ENCODE measurements around the gene MYADM. TPM values are rescaled to one million over a fixed set of nuclear protein-coding genes. Genes with fewer than 3 reads are reported as not detected.
A peak's percentile ranks its signal among the peaks of the same experiment; 100 is the strongest.
"Not testable (repeated sequence)": the region's sequence is repeated elsewhere in the genome, so short reads cannot be mapped to it uniquely, and the experiment has no call there.

Gene MYADM
- total and polyA plus RNA-seq, 11 donors = 75.9 to 201 (median 158) TPM

GRCh38 chr19:53866865-53867224, 838 bp upstream of the MYADM start:
- H3K27me3 ChIP-seq = no peaks in the 10 kb centered on the region
- peaks cover 0 to 16% (median 4%) of the 10 kb centered on the region in 9 donors for H3K36me3 ChIP-seq
- H3K4me3 ChIP-seq = peak overlapping the region; percentile 29 to 96 (median 90)
- no peak for TF ChIP-seq POLR2A (IDR thresholded peaks at IDR 0.05)
- TF ChIP-seq CTCF (IDR thresholded peaks at IDR 0.05) = no peak
- DNase-seq (peak in 2 of 5 donors; percentile 24 to 68), ATAC-seq (no peak)
- 11 to 19% (median 17%) methylated on average over 11 to 14 of the region's 14 CpGs for WGBS, 4 donors
- intact Hi-C loops (cut with DNase I) = loop anchor here in 2 of 10 donors (5.0 kb wide), 2 partner anchors 235 to 325 kb away; partner anchors contain the start of genes NDUFA3 (in 1 of the 2), OSCAR (in 1 of the 2) and TSEN34 (in 1 of the 2)
- H3K4me1 ChIP-seq = peaks cover 3 to 41% (median 24%) of the 10 kb centered on the region in 12 donors
- H3K9me3 ChIP-seq = no peaks in the 10 kb centered on the region
- H3K27ac ChIP-seq = peak overlapping the region; percentile 85 to 99 (median 94)

GRCh38 chr19:53868091-53868891, 608 bp downstream of the MYADM start:
- Histone ChIP-seq H3K4me1 (peaks cover 3 to 54% (median 26%) of the 10 kb centered on the region in 12 donors), H3K4me3 (peak overlapping the region; percentile 67 to 96 (median 90)), H3K27me3 (no peaks in the 10 kb centered on the region), H3K9me3 (no peaks in the 10 kb centered on the region), H3K36me3 (peaks cover 0 to 30% (median 19%) of the 10 kb centered on the region in 9 donors), H3K27ac (peak overlapping the region; percentile 85 to 99 (median 94))
- whole genome bisulfite sequencing, 4 donors = 0 to 4% (median 1%) methylated on average over 27 to 36 of the region's 37 CpGs
- DNase-seq (peak; percentile 52 to 82 (median 76)), ATAC-seq (peak in 3 of 4 donors; percentile 2 to 23 (median 11))
- TF ChIP-seq CTCF (IDR thresholded peaks at IDR 0.05) (no peak), POLR2A (IDR thresholded peaks at IDR 0.05) (no peak)
- intact Hi-C loops (cut with DNase I) = loop anchor here in 2 of 10 donors (5.0 kb wide), 2 partner anchors 234 to 324 kb away; partner anchors contain the start of genes NDUFA3 (in 1 of the 2), OSCAR (in 1 of the 2) and TSEN34 (in 1 of the 2)

GRCh38 chr19:53868892-53869804, 1.5 kb downstream of the MYADM start:
- peak overlapping the region; percentile 67 to 96 (median 90) for H3K4me3 ChIP-seq
- intact Hi-C loops (cut with DNase I) = loop anchor here in 2 of 10 donors (5.0 kb wide), 2 partner anchors 233 to 323 kb away; partner anchors contain the start of genes NDUFA3 (in 1 of the 2), OSCAR (in 1 of the 2) and TSEN34 (in 1 of the 2)
- DNase-seq (peak; percentile 91 to 95 (median 94)), ATAC-seq (peak; percentile 28 to 74 (median 70))
- H3K36me3 ChIP-seq = peaks cover 0 to 39% (median 27%) of the 10 kb centered on the region in 9 donors
- peaks cover 3 to 62% (median 26%) of the 10 kb centered on the region in 12 donors for H3K4me1 ChIP-seq
- H3K9me3 ChIP-seq = no peaks in the 10 kb centered on the region
- WGBS, 4 donors = 1 to 2% (median 1%) methylated on average over 23 to 75 of the region's 75 CpGs
- H3K27ac ChIP-seq = peak overlapping the region; percentile 85 to 99 (median 94)
- no peaks in the 10 kb centered on the region for H3K27me3 ChIP-seq
- TF ChIP-seq POLR2A (IDR thresholded peaks at IDR 0.05) = peak; percentile 60 to 61
- peak in 10 of 12 donors; percentile 12 to 46 (median 28) for TF ChIP-seq CTCF (IDR thresholded peaks at IDR 0.05)

GRCh38 chr19:53869805-53870484, 2.3 kb downstream of the MYADM start:
- WGBS, 4 donors = 5 to 35% (median 7%) methylated on average over 2 to 24 of the region's 24 CpGs
- Histone ChIP-seq H3K27ac (peak overlapping the region; percentile 85 to 99 (median 94)), H3K4me3 (peak overlapping the region; percentile 67 to 96 (median 90)), H3K36me3 (peaks cover 0 to 47% (median 32%) of the 10 kb centered on the region in 9 donors), H3K4me1 (peaks cover 3 to 68% (median 26%) of the 10 kb centered on the region in 12 donors)
- intact Hi-C loops (cut with DNase I) = loop anchor here in 3 of 10 donors (5.0 to 10.0 kb wide), 4 partner anchors 232 to 592 kb away; partner anchors contain the start of genes NDUFA3 (in 2 of the 3), OSCAR (in 2 of the 3), LENG9 (in 1 of the 3) and TSEN34 (in 1 of the 3)
- not testable (repeated sequence) for H3K27me3 ChIP-seq, ATAC-seq, DNase-seq, H3K9me3 ChIP-seq

Measured in heart left ventricle (tissue), 16 donors.